ENCODE results near the gene SMIM28. TPM values are rescaled to one million over a fixed set of nuclear protein-coding genes. Genes with fewer than 3 reads are reported as not detected.
"Not testable (repeated sequence)": the region's sequence is repeated elsewhere in the genome, so short reads cannot be mapped to it uniquely, and the experiment has no call there.

SMIM28 gene
- total RNA-seq, 1 donor, result not detected

DNA sequence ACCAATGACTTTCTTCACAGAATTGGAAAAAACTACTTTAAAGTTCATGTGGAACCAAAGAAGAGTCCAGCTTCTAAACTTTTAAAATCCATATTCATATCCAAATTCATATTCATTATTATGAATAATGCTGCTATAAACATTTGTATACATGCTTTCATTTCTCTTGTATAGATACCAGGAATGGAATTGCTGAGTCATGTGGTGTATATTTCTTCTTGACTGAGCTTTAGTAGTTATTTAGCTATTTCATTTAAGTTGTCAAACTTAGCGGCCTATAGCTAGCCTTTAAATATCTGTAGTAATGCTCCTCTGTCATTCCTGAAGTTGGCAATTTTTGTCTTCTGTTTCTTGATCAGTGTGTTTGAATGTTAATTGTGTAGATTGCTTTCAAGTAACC is 19.8 kb upstream of the SMIM28 start:
- no peak for DNase-seq (ENCODE audit: insufficient read length, low spot score, missing footprints)

GRCh38 chr6:138368684-138369083 is 9.0 kb upstream of the SMIM28 start:
- H3K79me2 ChIP-seq (ENCODE audit: insufficient read depth, low read length); H3K4me2 ChIP-seq (ENCODE audit: insufficient read depth, low read length); H3K27ac ChIP-seq (ENCODE audit: low read depth, low read length); H4K20me1 ChIP-seq (ENCODE audit: insufficient read depth, low read length); H3K36me3 ChIP-seq (ENCODE audit: insufficient read depth, low read length); H3K27me3 ChIP-seq (ENCODE audit: insufficient read depth, low read length); H3K9me3 ChIP-seq (ENCODE audit: low read depth, low read length); H2AFZ ChIP-seq (ENCODE audit: low read length); DNase-seq (ENCODE audit: insufficient read length, low spot score, missing footprints); H3K4me3 ChIP-seq (ENCODE audit: insufficient read depth, low read length); H3K4me1 ChIP-seq (ENCODE audit: insufficient read depth, low read length): not testable (repeated sequence)

More for the DNA sequence above, 19.8 kb upstream of the SMIM28 start:
- TF ChIP-seq, protein P1, sequence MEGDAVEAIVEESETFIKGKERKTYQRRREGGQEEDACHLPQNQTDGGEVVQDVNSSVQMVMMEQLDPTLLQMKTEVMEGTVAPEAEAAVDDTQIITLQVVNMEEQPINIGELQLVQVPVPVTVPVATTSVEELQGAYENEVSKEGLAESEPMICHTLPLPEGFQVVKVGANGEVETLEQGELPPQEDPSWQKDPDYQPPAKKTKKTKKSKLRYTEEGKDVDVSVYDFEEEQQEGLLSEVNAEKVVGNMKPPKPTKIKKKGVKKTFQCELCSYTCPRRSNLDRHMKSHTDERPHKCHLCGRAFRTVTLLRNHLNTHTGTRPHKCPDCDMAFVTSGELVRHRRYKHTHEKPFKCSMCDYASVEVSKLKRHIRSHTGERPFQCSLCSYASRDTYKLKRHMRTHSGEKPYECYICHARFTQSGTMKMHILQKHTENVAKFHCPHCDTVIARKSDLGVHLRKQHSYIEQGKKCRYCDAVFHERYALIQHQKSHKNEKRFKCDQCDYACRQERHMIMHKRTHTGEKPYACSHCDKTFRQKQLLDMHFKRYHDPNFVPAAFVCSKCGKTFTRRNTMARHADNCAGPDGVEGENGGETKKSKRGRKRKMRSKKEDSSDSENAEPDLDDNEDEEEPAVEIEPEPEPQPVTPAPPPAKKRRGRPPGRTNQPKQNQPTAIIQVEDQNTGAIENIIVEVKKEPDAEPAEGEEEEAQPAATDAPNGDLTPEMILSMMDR (IDR thresholded peaks at IDR 0.05; ENCODE audit: extremely low read depth, low read depth, low read length), result no peak
- Histone ChIP-seq H3K27ac (ENCODE audit: low read depth, low read length) (no peak overlapping the region), H3K4me1 (ENCODE audit: insufficient read depth, low read length) (no peaks in the 10 kb centered on the region), H4K20me1 (ENCODE audit: insufficient read depth, low read length) (no peaks in the 10 kb centered on the region), H3K79me2 (ENCODE audit: insufficient read depth, low read length) (no peaks in the 10 kb centered on the region), H3K4me3 (ENCODE audit: insufficient read depth, low read length) (no peak overlapping the region), H3K27me3 (ENCODE audit: insufficient read depth, low read length) (no peaks in the 10 kb centered on the region), H2AFZ (ENCODE audit: low read length) (no peak overlapping the region), H3K36me3 (ENCODE audit: insufficient read depth, low read length) (no peaks in the 10 kb centered on the region), H3K9me3 (ENCODE audit: low read depth, low read length) (no peaks in the 10 kb centered on the region), H3K4me2 (ENCODE audit: insufficient read depth, low read length) (no peak overlapping the region)

- H3K27ac ChIP-seq (ENCODE audit: low read depth, low read length), result no peak overlapping the region
- H3K27me3 ChIP-seq (ENCODE audit: insufficient read depth, low read length), result no peaks in the 10 kb centered on the region
- TF ChIP-seq, protein P1 (IDR thresholded peaks at IDR 0.05; ENCODE audit: extremely low read depth, low read depth, low read length), result no peak
- no peak overlapping the region for H2AFZ ChIP-seq (ENCODE audit: low read length)
- no peaks in the 10 kb centered on the region for H3K36me3 ChIP-seq (ENCODE audit: insufficient read depth, low read length)
- H4K20me1 ChIP-seq (ENCODE audit: insufficient read depth, low read length), result no peaks in the 10 kb centered on the region
- DNase-seq (ENCODE audit: insufficient read length, low spot score, missing footprints), result no peak
- no peak overlapping the region for H3K4me2 ChIP-seq (ENCODE audit: insufficient read depth, low read length)
- no peaks in the 10 kb centered on the region for H3K4me1 ChIP-seq (ENCODE audit: insufficient read depth, low read length)
- H3K9me3 ChIP-seq (ENCODE audit: low read depth, low read length), result no peaks in the 10 kb centered on the region
- no peak overlapping the region for H3K4me3 ChIP-seq (ENCODE audit: insufficient read depth, low read length)
- no peaks in the 10 kb centered on the region for H3K79me2 ChIP-seq (ENCODE audit: insufficient read depth, low read length)
Observed at GRCh38 chr6:138370631-138371451, 6.9 kb upstream of the SMIM28 start.

DNA sequence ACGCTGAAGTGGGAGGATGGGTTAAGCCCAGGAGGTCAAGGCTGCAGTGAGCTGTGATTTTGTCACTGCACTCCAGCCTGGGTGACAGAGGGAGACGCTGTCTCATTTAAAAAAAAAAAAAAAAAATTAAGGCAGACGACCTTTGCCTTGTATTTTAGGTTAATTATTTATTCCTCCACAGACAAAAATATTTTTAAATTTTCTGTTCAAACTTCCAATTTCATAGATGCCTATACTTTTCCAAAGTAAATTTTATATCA is 6.3 kb upstream of the SMIM28 start:
- H3K79me2 ChIP-seq (ENCODE audit: insufficient read depth, low read length), result no peaks in the 10 kb centered on the region
- H3K4me1 ChIP-seq (ENCODE audit: insufficient read depth, low read length), result no peaks in the 10 kb centered on the region
- no peak overlapping the region for H2AFZ ChIP-seq (ENCODE audit: low read length)
- no peak for DNase-seq (ENCODE audit: insufficient read length, low spot score, missing footprints)
- no peaks in the 10 kb centered on the region for H3K27me3 ChIP-seq (ENCODE audit: insufficient read depth, low read length)
- H3K27ac ChIP-seq (ENCODE audit: low read depth, low read length), result no peak overlapping the region
- no peaks in the 10 kb centered on the region for H3K9me3 ChIP-seq (ENCODE audit: low read depth, low read length)
- no peak overlapping the region for H3K4me3 ChIP-seq (ENCODE audit: insufficient read depth, low read length)
- TF ChIP-seq, protein P1 (IDR thresholded peaks at IDR 0.05; ENCODE audit: extremely low read depth, low read depth, low read length), result no peak
- H4K20me1 ChIP-seq (ENCODE audit: insufficient read depth, low read length), result no peaks in the 10 kb centered on the region
- H3K4me2 ChIP-seq (ENCODE audit: insufficient read depth, low read length), result no peak overlapping the region
- H3K36me3 ChIP-seq (ENCODE audit: insufficient read depth, low read length), result no peaks in the 10 kb centered on the region
